Hematopoietic multipotent progenitor cell treated with erythropoietin and hydrocortisone succinate and interleukin-3 and kit ligand, for 17 days (in vitro differentiated cells): ENCODE measurements around the gene SEC22C.

Experiments
- DNase-seq: peaks from one replicate; pipeline ENCODE4 v3.0.0-alpha.2; 2015; ENCODE audit warnings: low spot score

SEC22C gene

DNA sequence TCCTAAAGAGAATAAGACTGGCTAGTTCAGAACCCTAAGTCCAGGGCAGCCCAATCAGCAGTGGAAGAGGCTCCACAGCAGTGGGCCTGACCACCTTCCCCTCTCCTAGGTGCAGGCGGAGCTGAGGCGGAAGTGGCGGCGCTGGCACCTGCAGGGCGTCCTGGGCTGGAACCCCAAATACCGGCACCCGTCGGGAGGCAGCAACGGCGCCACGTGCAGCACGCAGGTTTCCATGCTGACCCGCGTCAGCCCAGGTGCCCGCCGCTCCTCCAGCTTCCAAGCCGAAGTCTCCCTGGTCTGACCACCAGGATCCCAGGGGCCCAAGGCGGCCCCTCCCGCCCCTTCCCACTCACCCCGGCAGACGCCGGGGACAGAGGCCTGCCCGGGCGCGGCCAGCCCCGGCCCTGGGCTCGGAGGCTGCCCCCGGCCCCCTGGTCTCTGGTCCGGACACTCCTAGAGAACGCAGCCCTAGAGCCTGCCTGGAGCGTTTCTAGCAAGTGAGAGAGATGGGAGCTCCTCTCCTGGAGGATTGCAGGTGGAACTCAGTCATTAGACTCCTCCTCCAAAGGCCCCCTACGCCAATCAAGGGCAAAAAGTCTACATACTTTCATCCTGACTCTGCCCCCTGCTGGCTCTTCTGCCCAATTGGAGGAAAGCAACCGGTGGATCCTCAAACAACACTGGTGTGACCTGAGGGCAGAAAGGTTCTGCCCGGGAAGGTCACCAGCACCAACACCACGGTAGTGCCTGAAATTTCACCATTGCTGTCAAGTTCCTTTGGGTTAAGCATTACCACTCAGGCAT lies 45.6 kb downstream of the SEC22C start:
- DNase-seq = no peak

DNA sequence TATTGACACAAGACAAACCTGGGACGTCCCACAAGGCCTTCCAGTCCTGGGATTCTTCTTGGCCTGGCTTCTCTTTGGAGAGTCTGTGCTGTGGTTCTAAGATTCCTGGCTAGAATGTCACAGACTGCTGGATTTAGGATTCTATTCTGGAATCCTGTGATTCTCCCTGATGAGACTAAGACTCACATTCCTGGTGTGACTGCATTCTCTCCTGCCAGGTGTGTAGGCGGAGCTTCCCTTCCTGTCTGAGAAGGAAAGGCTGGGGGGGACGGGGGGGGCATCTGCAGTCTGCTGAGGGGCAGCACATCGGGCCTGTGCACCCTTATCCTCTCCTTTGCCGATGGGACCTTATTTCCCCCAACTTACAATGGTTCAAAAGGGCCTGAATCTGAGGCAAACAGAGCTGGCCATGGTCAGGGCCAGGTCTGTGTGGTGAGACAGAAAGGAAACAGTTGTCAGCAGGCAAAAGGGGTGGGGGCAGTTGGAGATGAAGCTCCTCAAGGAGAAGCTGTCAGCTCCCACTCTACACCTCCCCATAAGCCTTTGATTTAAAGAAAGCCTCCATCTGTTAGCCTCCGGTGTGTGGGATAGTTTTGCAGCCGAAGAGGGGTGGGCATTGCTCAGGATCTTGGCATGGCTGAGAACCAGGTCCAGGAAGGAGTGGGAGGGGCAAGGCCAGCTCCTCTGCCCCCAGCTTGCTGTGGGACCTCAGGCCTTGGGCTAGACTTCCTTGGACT lies 48.4 kb downstream of the SEC22C start:
- no peak for DNase-seq

DNA sequence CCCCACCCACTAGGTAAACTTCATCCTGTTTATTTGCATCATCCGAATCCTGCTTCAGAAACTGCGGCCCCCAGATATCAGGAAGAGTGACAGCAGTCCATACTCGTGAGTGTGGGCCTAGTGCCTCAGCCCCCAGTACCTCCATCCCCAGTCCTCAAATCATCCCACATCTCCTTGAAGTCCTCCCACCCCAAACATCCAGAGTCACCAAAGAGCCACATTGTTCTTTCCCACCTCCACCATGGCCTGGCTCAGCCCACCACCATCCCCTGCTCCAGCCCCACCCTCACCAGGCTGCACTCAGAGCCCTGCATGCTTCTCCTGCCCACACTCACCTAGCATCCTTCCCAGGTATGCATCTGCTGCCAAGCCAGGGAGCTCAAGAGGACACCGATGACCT lies 49.5 kb downstream of the SEC22C start:
- no peak for DNase-seq

DNA sequence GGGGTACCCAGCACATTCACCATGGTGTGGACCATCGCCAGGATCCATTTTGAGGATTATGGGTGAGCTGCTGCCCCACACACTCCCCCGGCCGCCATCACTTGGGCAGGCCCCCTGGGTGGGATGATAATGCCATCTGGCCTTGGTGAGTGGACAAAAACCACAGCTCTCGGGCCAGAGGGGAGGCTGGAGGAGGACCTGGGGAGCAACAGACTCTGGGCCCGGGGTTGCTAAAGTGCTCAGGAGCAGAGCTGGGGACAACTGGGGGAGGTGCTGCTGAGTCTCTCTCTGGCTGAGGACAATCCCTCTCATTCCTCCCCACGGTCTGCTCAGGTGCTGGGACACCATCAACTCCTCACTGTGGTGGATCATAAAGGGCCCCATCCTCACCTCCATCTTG lies 50.3 kb downstream of the SEC22C start:
- DNase-seq = no peak

DNA sequence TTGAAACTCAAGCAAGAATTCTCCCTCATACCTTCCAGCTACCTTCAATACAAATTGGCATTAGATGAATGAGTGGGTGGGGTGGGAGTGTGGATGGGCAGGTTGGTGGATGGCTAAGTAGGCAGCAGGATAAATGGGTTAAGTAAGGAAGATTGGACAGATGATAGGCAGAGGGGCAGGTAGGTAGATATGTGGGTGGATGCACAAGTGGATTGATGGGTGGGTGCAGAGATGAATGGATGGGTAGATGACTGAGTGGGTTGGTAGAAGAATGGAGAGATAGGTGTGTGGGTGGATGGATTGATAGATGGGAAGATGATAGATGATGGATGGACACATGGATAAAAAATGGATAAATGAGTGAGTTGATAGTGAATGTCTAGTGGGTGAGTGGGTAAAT lies 51.7 kb downstream of the SEC22C start:
- DNase-seq = no peak

DNA sequence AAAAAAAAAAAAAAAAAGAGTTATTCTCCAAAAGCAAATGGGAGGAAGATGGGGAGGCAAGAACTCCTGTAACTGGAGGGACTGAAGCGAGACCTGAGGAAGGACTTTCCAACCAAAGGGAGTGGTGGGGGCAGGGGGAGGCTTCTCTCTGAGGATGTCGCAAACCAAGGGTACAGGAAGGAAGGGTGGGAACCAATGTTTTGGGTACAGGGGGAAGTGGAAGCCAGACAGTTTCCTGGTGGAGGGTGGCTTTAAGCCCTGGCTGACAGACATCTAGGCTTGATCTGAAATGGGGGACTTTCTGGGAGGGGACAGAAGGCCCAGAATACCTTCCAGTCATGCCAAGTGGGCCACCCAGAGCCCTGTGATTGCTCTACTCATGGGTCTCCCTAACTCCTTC lies 52.3 kb downstream of the SEC22C start:
- no peak for DNase-seq

DNA sequence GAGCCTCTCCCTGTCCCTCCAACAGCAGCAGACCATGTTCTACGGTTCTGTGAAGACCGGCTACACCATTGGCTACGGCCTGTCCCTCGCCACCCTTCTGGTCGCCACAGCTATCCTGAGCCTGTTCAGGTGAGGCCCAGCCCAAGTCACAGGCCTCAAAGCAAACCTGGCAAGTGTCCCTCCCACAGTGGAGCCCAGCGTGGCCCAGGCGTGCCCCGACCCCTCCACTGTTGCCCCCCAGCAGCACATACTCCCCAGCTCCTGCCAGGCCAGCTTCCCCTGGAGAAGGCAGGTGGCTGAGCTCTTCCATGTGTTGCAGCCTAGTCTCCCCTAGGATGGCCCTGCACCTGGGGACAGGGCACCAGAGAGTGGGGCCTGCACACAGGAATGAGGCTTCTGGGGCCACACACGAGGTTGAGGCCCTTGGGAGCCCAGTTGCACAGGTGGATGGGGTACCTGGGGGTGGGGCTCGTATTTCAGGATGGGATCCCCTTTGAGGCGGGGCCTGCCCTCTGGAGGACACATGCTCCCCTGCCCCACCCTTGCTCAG lies 54.3 kb downstream of the SEC22C start:
- DNase-seq = no peak

DNA sequence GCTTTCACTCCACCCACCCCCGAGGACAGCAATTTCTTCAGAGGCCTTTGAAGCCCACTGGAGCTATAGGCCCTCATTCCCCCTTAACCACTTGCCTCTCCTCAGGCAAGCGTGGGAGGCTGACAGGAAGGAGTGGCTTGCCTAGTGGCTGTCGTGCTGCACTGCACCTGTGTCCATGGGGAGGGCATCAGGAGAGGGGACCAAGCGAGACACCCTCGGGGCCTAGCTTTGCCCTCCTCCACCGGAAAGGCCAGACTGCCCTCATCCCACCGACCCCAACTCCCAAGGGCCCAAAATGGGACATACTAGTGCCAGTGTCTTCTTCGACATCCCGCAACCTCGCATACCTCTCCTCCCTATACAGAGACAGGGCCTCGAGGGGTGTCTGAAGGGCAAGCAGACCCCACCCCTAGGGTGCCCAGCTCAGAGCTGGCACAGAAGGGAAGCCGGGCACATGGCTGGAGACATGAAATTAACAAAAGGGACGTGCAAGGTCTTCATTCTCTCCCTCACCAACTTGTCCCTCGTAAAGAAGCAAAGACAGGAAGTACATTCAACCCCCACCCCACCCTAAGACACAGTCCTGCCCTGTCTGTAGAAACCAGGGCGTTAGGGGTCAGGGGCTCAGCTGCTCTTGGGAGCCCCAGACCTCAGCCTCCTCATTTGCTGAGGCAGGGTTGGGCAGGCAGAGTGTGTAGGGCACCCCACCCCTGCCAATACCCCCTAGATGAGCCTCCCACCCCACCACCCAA lies 55.0 kb downstream of the SEC22C start:
- no peak for DNase-seq

DNA sequence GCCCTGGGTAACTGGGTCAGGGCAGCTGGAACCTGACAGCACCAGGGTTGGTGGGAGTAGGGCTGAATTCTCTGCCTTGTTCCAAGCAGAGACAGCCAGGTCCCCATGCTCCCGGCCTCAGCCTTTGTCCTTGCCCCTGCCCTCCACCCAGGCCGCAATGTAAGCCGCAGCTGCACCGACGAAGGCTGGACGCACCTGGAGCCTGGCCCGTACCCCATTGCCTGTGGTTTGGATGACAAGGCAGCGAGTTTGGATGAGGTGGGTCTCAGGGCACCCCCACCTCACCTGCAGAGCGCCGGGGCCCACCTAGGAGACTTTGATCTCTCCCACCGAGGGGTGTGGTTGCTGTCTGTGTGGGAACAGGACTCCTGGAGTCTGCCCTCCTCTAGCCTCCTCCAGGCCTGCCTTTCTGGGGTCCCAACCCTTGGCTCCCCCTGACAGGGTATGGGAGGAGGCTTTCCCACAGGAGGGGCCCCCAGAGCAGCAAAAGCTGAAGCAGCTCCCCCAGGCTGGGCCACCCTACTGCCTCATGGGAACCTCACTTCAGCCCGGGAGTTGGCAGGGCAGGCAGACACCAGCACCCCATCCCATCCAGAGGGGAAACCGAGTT lies 55.9 kb downstream of the SEC22C start:
- no peak for DNase-seq

DNA sequence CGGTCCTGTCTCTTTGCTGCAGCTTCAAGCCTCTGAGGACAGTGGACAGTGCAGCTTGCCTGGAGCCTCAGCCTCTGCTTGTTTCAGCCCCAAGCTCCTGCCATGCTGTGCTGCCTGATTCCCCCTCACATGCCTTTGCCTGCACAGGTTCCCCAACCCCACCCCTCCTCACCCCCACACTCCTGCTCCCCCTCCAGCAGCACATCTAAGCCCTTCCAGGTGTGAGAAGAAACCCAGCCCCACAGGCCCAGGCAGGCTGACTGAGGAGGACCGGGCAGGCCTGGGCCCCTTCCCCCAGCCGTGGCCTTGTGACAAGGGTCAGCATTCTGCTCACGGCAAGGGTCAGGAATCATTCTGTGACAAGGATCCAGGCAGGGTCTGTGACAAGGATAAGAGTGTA lies 56.6 kb downstream of the SEC22C start:
- no peak for DNase-seq

DNA sequence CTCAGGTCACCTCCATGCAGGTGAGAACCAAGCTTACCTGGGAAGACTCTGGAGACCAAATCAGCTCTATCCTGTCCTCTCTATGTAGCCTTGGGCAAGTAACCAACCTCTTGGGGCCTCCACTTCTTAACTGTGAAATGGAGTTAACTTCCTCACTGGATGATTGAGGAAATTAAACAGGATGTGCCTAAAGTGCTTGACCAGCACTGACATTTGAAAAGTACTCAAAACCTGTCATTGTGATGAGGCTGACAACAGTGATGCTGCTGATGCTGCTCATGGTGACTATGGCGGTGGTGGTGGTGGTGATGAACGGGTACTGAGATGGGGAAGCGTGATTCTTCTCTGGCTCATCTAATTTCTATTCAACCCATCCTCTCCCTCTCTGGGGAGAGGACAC lies 57.0 kb downstream of the SEC22C start:
- no peak for DNase-seq

DNA sequence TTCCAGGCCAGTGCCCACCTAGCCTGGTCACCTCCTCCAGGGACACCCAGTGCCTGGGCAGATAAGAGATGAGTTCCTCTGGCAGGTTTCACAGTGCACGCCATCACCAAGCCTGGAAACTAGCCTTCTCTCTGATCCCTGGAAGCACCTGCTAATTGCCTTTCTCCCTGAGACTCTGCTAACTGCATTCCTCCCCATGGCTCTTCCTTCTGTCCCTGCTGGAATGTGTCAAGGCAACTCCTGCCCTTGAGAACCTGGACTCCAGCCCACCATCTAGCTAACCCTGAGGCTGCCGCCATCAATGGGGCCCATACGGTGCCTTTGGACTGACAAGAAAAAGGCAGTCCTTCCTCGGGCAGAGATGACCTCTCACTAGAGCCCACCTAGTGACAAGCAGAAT lies 60.9 kb downstream of the SEC22C start:
- DNase-seq = no peak

DNA sequence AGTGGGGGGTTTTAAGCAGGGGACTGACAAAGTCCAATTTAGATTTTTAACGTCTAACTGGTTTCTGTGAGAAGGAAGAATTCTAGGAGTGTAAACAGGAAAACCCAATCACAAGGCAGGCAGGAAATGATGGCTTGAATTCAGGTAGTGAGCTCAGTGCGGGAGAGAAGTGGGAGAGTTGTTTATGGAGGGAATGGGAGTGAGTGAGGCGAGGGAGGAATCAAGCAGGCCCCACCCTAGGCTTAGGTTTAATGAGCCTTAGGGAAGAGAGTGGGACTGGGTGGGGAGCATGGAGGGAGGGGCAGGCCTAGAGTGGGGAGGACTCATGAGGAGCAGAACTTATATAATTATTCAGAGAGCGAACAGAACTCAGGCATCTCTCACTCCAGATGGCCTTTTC lies 61.4 kb downstream of the SEC22C start:
- no peak for DNase-seq

DNA sequence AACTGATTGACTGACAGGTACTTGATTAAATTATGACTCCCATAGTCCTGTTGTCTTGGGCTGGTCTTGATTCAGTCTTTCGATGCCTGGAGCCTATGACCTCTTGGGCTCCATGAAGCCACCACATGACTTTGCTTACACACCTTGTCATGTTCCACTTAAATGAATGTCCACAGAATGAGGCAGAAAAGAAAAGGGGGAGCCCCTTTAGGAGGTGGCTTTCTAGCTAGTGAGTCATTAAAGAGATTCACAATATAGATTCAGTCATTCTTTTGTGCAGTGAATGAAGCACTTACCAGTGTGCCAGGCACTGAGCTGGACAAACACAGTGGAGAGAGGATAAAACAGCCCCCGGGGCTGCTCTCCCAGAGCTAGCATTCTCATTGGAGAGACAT lies 62.2 kb downstream of the SEC22C start:
- no peak for DNase-seq

DNA sequence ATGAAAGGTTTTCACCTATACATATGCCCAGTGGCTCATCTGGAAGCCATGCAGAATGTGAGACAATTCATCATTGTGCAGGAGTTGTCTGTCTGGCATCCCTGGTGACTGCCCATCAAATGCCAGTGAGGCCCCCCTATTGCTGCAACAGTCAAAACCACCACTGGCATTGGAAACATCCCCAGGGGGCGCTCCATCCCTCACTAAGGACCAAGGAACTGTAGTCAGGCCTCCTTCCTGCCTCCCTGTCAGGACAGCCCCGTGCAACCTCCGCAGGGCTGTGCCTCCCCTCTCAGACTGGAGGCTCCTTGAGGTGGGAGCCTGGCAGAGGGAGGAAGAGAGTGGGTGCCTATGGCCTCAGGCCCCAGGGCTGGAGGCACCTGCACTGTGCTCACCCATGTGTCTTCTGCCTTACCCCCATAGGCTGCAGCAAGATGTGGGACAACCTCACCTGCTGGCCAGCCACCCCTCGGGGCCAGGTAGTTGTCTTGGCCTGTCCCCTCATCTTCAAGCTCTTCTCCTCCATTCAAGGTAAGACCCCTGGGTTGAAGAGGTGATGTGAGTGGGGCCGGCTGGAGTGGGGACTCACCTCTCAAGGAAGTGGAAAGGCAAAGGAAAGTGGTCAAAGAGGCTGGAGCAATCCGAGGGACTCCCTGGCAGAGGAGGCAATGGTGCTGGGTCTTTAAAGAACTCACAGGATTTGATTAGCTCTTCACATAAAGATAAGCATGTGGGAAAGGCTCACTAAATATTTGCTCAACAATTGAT lies 62.8 kb downstream of the SEC22C start:
- DNase-seq = no peak

DNA sequence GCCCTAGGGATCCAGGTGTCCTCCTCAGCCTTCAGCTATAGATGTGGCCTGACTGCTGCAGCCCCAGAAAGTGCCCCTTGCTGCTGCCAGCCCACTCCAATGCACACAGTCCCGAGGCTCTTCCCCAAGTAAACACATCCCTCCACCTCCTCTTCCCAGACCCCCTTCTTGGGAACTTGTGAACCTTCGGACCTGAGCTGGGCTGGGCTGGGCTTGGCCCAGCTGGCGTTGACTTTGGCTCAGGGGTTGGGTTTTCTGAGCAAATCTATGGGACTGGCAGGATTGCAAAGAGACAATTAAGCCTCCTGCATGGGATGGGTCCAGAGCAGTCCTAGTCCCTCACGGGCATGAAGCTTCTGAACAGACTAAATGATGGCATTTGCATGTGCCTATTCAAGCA lies 64.7 kb downstream of the SEC22C start:
- DNase-seq = no peak

DNA sequence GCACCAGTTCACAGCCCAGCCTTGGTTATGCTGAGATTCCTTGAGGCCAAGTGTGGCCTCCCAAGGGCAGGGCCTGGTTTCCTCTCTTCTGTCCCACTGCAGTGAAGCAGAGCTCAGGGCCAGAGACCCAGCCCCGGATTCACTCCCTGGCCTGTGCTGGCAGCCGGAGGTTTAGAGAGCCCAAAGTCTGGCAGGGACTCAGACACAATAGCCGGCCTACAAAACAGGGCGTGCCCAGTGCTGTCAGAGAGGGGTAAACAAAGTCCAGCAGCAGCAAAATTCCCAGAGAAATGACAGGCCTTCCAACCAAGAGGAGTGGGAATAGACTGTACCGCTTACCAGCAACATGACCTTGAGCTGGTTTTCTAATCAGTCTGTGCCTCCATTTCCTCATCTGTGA lies 65.3 kb downstream of the SEC22C start:
- DNase-seq = no peak

DNA sequence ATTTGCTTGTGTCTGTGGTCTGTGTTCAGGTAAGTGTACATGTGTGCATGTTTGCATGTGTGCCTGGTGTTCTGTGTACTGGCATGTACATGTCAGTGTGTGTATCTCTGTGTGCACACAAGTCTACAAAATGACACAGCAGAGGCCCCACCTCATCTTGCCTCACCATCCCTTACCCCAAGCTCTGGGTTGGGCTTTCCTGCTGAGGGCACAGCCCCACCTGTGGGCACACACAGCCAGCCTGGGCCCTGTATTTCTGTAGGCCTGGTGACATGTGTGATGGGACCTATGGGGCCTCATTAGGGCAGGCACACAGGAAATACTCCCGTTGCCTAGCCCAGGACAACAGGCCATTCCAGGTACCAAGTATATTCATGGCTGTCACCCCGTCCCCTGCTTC lies 65.8 kb downstream of the SEC22C start:
- DNase-seq = no peak

DNA sequence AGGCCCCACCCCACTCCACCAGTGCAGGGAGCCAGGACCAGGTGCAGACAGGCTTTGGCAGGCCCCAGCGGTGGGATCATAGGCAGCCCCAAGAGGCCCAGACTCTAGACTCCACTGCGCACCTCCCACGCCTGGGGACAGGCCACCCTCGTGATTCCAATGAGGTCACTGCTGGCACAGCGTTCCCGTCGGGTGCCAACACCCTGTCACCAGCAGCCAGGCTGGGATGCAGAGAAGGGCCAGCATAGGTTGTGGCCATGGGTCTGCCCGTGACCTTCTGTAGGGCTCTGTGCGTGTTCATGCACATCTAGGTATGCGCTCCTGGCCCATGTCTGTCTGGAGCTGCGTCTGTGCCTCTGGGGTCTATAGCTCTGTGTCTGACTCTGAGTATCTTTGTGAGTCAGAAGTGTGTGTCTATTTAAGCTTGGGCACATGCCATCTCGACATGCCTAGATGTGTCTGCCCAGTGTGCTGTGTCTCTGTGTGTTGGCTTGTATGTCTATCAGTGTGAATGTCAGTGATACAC lies 66.3 kb downstream of the SEC22C start:
- no peak for DNase-seq

DNA sequence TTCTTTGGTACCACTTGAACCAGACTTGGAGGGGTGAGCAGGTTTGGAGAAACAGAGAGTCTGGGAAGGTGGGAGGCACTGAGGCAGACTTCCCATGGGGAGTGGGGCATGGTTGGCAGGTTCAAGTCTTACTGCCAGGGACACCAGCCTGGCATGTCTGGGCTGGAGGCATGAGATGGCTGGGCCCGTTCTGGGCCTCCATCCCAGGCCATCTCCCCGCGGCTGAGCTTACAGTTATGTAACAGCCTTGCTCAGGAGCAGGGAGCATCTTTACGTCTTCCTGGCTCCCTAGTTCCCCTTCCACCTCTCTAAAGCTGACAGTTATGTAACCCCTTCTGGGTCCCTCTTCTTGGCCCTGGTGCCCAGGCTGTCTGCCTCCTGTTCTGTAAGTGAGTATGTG lies 66.9 kb downstream of the SEC22C start:
- DNase-seq = no peak

DNA sequence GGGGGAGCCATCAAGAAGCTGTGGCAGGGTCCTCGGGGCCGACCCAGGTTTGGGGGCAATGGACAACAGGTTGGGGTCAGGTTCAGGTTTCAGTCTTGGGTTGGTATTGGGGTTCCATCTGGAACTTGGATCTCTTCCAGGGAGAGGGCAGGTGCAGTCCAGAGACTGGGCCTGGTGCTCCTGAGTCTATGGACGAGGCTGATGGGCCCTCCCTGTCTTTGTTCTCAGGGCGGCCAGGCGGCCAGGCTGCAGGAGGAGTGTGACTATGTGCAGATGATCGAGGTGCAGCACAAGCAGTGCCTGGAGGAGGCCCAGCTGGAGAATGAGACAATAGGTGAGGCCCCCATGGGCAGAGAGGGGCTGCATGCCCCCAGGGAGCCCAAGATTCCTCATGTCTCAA lies 68.2 kb downstream of the SEC22C start:
- DNase-seq = no peak
